Ovary (tissue), 3 donors: ENCODE measurements around the gene HTRA1.

ENCODE experiments used
- EP300 ChIP-seq: sonication (generic); formaldehyde crosslinking; IDR thresholded peaks from one replicate; pipeline ENCODE4 v1.6.1; 2017; ENCODE audit warnings: antibody characterized with exemption
- TF ChIP-seq, protein P1 (sequence below), 3 donors: fragments of 450-650 bp in 2 of 3; fragments of 200-600 bp in 1 of 3; IDR thresholded peaks; one replicate each; pipeline versions ENCODE4 v1.5.1 to v1.8.0; 2016 to 2022; ENCODE audit warnings: antibody characterized with exemption in 3 of 3, mild to moderate bottlenecking in 1 of 3
- donor health status: DM: no; HTN: no; CAD: no.

GRCh38 chr10:122500194-122500593 is 38.8 kb downstream of the HTRA1 start:
- TF ChIP-seq EP300: no peak
- TF ChIP-seq, protein P1, sequence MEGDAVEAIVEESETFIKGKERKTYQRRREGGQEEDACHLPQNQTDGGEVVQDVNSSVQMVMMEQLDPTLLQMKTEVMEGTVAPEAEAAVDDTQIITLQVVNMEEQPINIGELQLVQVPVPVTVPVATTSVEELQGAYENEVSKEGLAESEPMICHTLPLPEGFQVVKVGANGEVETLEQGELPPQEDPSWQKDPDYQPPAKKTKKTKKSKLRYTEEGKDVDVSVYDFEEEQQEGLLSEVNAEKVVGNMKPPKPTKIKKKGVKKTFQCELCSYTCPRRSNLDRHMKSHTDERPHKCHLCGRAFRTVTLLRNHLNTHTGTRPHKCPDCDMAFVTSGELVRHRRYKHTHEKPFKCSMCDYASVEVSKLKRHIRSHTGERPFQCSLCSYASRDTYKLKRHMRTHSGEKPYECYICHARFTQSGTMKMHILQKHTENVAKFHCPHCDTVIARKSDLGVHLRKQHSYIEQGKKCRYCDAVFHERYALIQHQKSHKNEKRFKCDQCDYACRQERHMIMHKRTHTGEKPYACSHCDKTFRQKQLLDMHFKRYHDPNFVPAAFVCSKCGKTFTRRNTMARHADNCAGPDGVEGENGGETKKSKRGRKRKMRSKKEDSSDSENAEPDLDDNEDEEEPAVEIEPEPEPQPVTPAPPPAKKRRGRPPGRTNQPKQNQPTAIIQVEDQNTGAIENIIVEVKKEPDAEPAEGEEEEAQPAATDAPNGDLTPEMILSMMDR (IDR thresholded peaks at IDR 0.05): no peak
